H1 (cell line): ENCODE measurements around the gene COL21A1. TPM values are rescaled to one million over a fixed set of nuclear protein-coding genes. Genes with fewer than 3 reads are reported as not detected.

Source experiments
- BRCA1 ChIP-seq: IDR thresholded peaks from 2 replicates; pipeline ENCODE4 v1.6.1; 2012; ENCODE audit warnings: low read depth, low read length, improper control_type of control experiment
- CBX5 ChIP-seq: fragments of 300-800, 300-1000 bp; sonication (generic); IDR thresholded peaks from 2 replicates; pipeline ENCODE4 v1.7.1; 2016; ENCODE audit warnings: antibody characterized with exemption, low read length, low read depth
- CTBP2 ChIP-seq: IDR thresholded peaks from 2 replicates; pipeline ENCODE4 v1.7.0; 2011; ENCODE audit warnings: borderline replicate concordance, mild to moderate bottlenecking, moderate library complexity, mixed read lengths, low read length; ENCODE audit not compliant: insufficient read depth, insufficient read length
- MAFK ChIP-seq: IDR thresholded peaks from 2 replicates; pipeline ENCODE4 v1.6.1; 2012; ENCODE audit warnings: low read depth, mild to moderate bottlenecking, improper control_type of control experiment, low read length
- polyA plus RNA-seq, 7 experiments: library from polyadenylated mRNA; depleted of rRNA in 3 of 7; stranded (reverse) in 5 of 7; unstranded in 2 of 7; fragments of >200 nt in 5 of 7; fragments of 200-250 nt in 2 of 7; gene quantifications; 1 replicate in 5 of 7; 2 replicates in 1 of 7; 4 replicates in 1 of 7; pipeline versions ENCODE4 v1.2.1 to v1.2.3, GENCODE V29; 2011 to 2013; ENCODE audit warnings: missing spikeins in 2 of 7, mixed read lengths in 2 of 7
- total RNA-seq: library from RNA; stranded (reverse); fragmentation: NEBNext Ultra II Directional; extraction: Animal tissue kit (Norgen Biotek cat#: 25700); gene quantifications from 2 replicates; pipeline ENCODE4 v1.2.1, GENCODE V29; 2021
- TF ChIP-seq, protein P1 (sequence below): fragments of 300-600 bp; sonication (generic); IDR thresholded peaks from 2 replicates; pipeline ENCODE4 v1.7.1; 2012; ENCODE audit warnings: low read length, moderate library complexity, mild to moderate bottlenecking, inconsistent platforms; ENCODE audit not compliant: insufficient replicate concordance
- TF ChIP-seq, protein P2 (sequence below): IDR thresholded peaks from 2 replicates; pipeline ENCODE4 v1.6.1; 2011; ENCODE audit warnings: low read length, improper control_type of control experiment
- TF ChIP-seq, protein P3 (sequence below): IDR thresholded peaks from 2 replicates; pipeline ENCODE4 v1.6.1; 2011; ENCODE audit warnings: low read depth, mild to moderate bottlenecking, low read length; ENCODE audit not compliant: insufficient read depth

COL21A1 gene
- total and polyA plus RNA-seq, 2 of the 8 experiments (the other 6 are each of a cell fraction or from before 2014, with no cell fraction given), result 1.6 to 3.4 TPM

GRCh38 chr6:56109149-56109548, 138.2 kb downstream of the COL21A1 start (continued):
- TF ChIP-seq, protein P1, sequence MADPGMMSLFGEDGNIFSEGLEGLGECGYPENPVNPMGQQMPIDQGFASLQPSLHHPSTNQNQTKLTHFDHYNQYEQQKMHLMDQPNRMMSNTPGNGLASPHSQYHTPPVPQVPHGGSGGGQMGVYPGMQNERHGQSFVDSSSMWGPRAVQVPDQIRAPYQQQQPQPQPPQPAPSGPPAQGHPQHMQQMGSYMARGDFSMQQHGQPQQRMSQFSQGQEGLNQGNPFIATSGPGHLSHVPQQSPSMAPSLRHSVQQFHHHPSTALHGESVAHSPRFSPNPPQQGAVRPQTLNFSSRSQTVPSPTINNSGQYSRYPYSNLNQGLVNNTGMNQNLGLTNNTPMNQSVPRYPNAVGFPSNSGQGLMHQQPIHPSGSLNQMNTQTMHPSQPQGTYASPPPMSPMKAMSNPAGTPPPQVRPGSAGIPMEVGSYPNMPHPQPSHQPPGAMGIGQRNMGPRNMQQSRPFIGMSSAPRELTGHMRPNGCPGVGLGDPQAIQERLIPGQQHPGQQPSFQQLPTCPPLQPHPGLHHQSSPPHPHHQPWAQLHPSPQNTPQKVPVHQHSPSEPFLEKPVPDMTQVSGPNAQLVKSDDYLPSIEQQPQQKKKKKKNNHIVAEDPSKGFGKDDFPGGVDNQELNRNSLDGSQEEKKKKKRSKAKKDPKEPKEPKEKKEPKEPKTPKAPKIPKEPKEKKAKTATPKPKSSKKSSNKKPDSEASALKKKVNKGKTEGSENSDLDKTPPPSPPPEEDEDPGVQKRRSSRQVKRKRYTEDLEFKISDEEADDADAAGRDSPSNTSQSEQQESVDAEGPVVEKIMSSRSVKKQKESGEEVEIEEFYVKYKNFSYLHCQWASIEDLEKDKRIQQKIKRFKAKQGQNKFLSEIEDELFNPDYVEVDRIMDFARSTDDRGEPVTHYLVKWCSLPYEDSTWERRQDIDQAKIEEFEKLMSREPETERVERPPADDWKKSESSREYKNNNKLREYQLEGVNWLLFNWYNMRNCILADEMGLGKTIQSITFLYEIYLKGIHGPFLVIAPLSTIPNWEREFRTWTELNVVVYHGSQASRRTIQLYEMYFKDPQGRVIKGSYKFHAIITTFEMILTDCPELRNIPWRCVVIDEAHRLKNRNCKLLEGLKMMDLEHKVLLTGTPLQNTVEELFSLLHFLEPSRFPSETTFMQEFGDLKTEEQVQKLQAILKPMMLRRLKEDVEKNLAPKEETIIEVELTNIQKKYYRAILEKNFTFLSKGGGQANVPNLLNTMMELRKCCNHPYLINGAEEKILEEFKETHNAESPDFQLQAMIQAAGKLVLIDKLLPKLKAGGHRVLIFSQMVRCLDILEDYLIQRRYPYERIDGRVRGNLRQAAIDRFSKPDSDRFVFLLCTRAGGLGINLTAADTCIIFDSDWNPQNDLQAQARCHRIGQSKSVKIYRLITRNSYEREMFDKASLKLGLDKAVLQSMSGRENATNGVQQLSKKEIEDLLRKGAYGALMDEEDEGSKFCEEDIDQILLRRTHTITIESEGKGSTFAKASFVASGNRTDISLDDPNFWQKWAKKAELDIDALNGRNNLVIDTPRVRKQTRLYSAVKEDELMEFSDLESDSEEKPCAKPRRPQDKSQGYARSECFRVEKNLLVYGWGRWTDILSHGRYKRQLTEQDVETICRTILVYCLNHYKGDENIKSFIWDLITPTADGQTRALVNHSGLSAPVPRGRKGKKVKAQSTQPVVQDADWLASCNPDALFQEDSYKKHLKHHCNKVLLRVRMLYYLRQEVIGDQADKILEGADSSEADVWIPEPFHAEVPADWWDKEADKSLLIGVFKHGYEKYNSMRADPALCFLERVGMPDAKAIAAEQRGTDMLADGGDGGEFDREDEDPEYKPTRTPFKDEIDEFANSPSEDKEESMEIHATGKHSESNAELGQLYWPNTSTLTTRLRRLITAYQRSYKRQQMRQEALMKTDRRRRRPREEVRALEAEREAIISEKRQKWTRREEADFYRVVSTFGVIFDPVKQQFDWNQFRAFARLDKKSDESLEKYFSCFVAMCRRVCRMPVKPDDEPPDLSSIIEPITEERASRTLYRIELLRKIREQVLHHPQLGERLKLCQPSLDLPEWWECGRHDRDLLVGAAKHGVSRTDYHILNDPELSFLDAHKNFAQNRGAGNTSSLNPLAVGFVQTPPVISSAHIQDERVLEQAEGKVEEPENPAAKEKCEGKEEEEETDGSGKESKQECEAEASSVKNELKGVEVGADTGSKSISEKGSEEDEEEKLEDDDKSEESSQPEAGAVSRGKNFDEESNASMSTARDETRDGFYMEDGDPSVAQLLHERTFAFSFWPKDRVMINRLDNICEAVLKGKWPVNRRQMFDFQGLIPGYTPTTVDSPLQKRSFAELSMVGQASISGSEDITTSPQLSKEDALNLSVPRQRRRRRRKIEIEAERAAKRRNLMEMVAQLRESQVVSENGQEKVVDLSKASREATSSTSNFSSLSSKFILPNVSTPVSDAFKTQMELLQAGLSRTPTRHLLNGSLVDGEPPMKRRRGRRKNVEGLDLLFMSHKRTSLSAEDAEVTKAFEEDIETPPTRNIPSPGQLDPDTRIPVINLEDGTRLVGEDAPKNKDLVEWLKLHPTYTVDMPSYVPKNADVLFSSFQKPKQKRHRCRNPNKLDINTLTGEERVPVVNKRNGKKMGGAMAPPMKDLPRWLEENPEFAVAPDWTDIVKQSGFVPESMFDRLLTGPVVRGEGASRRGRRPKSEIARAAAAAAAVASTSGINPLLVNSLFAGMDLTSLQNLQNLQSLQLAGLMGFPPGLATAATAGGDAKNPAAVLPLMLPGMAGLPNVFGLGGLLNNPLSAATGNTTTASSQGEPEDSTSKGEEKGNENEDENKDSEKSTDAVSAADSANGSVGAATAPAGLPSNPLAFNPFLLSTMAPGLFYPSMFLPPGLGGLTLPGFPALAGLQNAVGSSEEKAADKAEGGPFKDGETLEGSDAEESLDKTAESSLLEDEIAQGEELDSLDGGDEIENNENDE, result no peak
- TF ChIP-seq, protein P2, sequence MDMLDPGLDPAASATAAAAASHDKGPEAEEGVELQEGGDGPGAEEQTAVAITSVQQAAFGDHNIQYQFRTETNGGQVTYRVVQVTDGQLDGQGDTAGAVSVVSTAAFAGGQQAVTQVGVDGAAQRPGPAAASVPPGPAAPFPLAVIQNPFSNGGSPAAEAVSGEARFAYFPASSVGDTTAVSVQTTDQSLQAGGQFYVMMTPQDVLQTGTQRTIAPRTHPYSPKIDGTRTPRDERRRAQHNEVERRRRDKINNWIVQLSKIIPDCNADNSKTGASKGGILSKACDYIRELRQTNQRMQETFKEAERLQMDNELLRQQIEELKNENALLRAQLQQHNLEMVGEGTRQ, result no peak
- TF ChIP-seq MAFK (no peak), CBX5 (no peak), CTBP2 (no peak), BRCA1 (no peak)
- TF ChIP-seq, protein P3, sequence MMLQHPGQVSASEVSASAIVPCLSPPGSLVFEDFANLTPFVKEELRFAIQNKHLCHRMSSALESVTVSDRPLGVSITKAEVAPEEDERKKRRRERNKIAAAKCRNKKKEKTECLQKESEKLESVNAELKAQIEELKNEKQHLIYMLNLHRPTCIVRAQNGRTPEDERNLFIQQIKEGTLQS, result no peak
